C4-2B (cell line): ENCODE data around the gene LRRTM4.

Source experiments
- ZFX ChIP-seq: fragments of 450-650 bp; IDR thresholded peaks from 2 replicates; pipeline ENCODE4 v1.6.1; 2017
- TF ChIP-seq, protein P1 (sequence below): fragments of 450-650 bp; conservative IDR thresholded peaks from 2 replicates; pipeline ENCODE4 v1.5.1; 2017; ENCODE audit warnings: mild to moderate bottlenecking

GRCh38 chr2:76977846-76978727, 544.1 kb downstream of the LRRTM4 start:
- TF ChIP-seq, protein P1, sequence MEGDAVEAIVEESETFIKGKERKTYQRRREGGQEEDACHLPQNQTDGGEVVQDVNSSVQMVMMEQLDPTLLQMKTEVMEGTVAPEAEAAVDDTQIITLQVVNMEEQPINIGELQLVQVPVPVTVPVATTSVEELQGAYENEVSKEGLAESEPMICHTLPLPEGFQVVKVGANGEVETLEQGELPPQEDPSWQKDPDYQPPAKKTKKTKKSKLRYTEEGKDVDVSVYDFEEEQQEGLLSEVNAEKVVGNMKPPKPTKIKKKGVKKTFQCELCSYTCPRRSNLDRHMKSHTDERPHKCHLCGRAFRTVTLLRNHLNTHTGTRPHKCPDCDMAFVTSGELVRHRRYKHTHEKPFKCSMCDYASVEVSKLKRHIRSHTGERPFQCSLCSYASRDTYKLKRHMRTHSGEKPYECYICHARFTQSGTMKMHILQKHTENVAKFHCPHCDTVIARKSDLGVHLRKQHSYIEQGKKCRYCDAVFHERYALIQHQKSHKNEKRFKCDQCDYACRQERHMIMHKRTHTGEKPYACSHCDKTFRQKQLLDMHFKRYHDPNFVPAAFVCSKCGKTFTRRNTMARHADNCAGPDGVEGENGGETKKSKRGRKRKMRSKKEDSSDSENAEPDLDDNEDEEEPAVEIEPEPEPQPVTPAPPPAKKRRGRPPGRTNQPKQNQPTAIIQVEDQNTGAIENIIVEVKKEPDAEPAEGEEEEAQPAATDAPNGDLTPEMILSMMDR: no peak
- no peak for TF ChIP-seq ZFX
